NCI-H2029 (cell line): Measurements from ENCODE around the gene SKP1.

ENCODE experiments used
- DNase-seq: peaks from one replicate; lab custom pipeline; 2025; lab: John Stamatoyannopoulos, UW

The SKP1 gene

GRCh38 chr5:134143944-134144941, 32.5 kb downstream of the SKP1 start:
- no peak for DNase-seq

- no peak for DNase-seq
Measured at GRCh38 chr5:134143431-134143830, 33.3 kb downstream of the SKP1 start.

- no peak for DNase-seq
Measured at GRCh38 chr5:134142806-134143205, 33.9 kb downstream of the SKP1 start.

- DNase-seq = no peak
Measured at GRCh38 chr5:134142052-134142451, 34.7 kb downstream of the SKP1 start.

GRCh38 chr5:134141331-134142050, 35.3 kb downstream of the SKP1 start:
- DNase-seq = no peak

DNA sequence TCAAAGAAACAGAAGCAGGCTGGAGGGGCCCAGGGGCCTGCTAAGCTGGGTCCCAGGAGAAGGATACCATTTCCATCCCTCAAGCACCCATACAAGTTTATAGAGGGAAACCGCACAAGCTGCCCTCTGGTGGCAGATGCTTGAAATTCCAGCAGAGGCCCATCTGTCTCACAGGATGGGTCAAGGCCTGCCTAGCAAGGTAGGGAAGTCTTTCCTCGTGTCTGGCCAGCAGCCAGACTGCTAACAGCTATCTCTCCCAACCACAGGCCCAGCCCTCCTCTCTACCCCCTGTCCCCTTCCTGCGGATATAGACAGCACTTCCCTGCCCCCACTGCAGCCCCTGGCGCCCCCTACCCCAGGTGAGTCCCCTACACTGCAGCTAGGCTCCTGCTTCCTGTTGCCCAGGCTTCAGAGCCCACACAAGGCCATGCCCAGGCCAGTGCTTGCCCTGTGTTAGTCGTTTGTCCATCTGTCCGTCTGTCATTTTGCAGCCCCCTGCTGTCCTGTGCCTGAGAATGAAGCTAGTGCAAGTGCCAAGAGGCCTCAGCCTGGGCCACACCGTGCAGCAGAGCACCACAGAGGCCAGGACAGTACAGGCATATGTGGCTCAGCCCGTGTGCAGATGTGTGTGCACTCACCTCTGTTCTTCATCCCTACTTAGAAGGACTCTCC, 36.1 kb downstream of the SKP1 start:
- DNase-seq = peak; percentile 56

- no peak for DNase-seq
Measured at GRCh38 chr5:134139891-134140469, 36.8 kb downstream of the SKP1 start.

DNA sequence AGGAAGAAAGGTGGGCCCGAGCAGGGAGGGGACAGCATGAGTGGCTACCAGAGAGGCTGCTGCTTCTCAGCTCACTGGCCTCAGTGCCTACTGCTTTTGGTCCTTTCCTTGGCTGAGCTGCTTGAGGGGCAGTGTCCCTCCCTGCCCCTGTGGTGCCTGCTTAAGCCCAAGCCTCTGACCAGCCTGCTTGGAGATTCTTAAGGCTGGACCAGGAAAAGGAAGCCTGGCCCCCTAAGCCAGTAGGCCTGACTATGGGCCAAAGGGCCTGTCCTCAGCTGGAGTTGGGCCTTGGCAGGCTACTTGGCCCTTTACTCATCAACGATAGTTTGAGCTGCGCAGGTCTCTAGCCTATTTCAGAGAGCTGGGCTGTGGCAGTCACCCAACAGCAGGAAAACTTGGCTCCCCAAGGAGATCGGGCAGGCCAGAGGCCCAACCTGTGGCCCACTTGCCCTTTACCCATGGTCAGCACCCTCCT, 37.3 kb downstream of the SKP1 start:
- DNase-seq = no peak

- no peak for DNase-seq
Measured at GRCh38 chr5:134138416-134139376, 38.1 kb downstream of the SKP1 start.

DNA sequence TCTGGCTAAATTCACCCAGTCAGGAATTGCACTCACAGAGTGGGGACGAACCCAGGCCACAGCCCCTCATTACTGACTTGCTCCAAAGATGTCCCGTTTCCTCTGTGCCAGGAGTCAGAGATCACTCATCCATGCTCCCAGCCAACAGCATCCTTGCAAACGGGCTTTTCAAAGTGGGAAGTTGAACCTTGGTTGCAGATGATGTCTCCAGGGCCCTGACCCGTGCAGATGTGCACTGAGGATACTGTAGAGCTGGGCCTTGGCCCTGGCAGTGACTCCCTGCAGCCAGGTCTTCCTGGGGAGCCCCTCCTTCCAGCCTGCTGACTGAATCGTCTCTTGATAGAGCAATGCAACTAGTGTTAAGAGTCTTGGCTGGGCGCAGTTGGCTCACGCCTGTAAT, 40.0 kb downstream of the SKP1 start:
- DNase-seq = no peak

DNA sequence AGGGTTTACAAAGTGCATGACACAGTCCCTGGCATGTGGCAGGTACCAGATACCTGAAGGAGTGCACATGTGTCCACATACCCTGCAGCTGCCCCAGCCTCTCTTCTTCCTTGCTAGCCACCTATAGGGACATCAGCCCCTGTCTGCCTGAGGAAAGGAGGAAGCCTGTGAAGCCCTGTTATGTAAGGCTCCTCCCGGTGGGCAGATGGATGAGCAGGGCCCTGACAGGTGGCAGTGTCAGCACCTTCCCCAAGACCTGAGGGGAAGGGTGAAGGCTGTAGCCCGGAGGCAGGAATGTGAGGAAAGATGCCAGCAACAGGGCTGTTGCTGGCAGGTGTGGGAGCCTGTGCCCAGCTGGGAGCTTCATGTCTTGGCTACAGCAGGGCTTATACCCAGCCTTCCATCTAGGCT, 40.5 kb downstream of the SKP1 start:
- no peak for DNase-seq

GRCh38 chr5:134135091-134135655, 41.6 kb downstream of the SKP1 start:
- no peak for DNase-seq

DNA sequence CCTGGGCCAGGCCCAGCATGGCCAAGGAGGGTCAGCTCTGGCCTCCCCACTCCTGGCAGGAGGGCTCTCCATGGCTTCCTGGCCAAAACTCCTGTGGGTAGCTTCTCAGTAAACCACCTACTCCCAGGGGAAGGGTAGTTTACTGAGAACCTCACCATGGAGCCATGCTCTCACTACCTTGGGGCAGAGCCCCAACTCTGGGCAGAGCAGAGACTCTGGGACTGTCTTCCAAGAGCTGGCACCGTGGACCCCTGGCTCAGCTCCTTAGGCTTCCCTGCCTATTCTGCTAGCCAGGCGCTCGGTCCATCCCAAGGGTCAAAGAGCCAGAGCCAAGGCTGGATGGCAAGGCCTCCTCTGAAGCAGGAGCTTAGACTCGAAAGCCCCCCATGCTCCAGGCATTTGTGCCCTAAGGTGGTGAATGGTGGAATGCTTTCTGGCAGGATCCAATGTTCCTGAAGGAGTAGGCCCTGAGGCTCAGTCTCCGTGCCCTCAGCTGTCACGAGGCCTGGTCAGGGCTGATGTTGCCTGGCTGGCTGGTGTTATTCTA, 42.7 kb downstream of the SKP1 start:
- DNase-seq = no peak

DNA sequence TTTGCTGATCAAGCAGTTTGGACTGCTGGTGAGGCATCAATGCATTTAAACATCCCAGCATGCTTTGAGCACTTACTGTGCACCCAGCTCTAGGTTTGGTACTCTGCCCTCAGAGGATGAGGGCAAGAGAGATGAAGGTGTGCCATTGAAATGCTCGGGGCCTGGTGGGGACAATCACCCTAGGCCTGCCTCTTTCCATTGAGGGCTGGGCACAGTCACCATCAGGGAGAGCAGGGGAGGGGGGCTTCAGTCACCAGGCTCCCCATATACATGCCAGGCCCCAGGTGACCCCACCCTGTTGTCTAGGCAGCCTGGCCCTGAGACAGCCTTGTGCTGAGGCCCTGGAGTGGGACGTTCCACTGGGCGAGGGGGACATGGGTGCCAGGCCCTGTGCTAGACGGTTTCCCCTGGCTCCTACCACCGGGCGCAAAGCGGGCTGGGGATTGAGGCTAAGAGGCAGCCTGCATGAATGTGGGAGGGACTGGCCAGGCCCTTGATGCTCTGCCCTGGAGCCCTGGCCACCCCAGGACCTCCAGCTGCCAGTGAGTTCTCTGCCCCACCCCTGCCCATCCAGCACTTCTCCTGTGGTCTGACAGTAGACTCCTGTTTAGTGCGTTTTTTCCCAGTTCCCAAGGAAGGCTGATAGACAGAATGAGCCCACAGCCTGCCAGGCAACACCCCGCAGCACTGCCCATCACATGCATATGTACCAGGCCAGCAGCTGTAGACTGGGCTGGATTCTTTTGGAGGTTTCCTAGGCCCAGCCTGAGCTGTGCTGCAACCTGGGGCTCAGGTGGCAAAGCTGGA, 43.4 kb downstream of the SKP1 start:
- DNase-seq = no peak

- no peak for DNase-seq
Measured at GRCh38 chr5:134132372-134133187, 44.2 kb downstream of the SKP1 start.

DNA sequence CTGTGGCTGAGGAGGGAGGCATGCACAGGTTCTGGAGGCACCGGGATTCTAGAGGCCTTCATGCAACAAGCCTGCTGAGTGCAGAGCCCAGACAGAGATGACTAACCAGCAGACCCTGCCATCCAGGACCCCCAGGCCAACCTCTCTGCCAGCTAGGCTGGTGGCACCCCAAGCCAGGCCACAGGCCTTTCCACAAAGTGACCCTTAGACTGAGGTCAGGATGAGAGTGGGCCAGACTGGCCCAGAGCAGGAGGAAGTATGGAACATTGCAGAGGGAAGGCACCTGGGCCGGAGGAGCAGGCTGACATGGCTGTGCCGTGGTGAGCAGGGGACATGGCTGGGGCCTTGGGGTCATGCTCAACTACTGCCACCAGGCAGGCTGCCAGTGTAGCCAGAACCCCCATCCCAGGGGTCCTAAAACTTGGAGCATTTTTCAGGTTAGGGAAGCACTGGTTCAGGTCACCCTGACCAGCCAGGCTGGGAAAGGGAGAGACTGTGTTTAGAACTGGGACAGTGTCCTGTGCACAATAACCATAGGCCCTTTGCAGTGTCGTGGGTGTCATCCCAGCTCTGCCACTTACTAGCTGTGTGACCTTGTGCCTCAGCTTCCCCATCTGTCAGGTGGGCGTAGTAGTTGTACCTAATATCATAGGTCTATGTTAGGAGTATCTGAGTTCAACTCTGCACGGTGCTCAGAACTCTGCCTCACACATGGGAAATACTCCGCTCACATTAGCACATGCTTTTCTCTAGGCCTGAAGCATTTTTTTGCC, 45.0 kb downstream of the SKP1 start:
- DNase-seq = no peak

DNA sequence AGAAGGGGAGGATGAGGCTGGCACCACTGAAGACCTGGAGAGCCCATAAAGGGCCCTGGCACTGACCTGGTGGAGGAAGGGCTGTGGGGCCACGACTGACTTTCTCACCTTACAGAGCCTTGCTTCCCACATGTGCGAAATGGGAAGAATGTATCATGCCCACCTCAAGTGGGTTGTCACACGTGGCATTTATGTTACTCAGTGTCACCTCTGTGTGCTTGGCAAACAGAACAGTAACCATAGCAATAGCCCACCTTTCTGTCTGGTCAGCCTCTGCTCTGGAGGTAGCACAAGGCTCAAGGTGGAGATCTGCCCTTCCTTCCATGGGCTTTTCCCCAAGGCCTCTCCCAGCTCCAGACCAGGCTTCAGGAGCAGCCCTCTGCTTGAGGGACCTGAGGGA, 45.6 kb downstream of the SKP1 start:
- no peak for DNase-seq
